A673 (cell line): Measurements from ENCODE around the gene CORO2A.

Experiments
- CTCF ChIP-seq: fragments of 300-800, 200-600 bp; sonication (generic); conservative IDR thresholded peaks from 2 replicates; pipeline ENCODE4 v1.5.1; 2017; ENCODE audit warnings: low read depth, mild to moderate bottlenecking, antibody characterized with exemption, low read length, moderate library complexity, mixed read lengths
- EZH2 ChIP-seq: fragments of 200-600 bp; sonication (generic); IDR thresholded peaks from 2 replicates; pipeline ENCODE4 v1.6.1; 2017; ENCODE audit warnings: borderline replicate concordance, low read depth, mild to moderate bottlenecking, mixed read lengths, antibody characterized with exemption, low read length; ENCODE audit not compliant: poor library complexity, severe bottlenecking

GRCh38 chr9:98130576-98131228, 61.7 kb downstream of the CORO2A start:
- TF ChIP-seq EZH2 = no peak
- TF ChIP-seq CTCF = no peak
